H1 (cell line): ENCODE data around the gene NFAM1. TPM values are rescaled to one million over a fixed set of nuclear protein-coding genes. Genes with fewer than 3 reads are reported as not detected.

Experiments used
- CTCF ChIA-PET: fragments of 300-600 bp; sonication (Branson Sonifier 250); formaldehyde crosslinking; loops from one replicate; lab custom pipeline; 2021; ENCODE audit not compliant: partially characterized antibody; lab: Charles Lee
- POLR2A ChIA-PET: fragments of 300-600 bp; sonication (Branson Sonifier 250); formaldehyde crosslinking; loops from one replicate; lab custom pipeline; 2021; ENCODE audit warnings: inconsistent platforms; ENCODE audit not compliant: partially characterized antibody; lab: Charles Lee
- DNase-seq, 2 experiments: peaks; one replicate each; pipeline versions ENCODE4 v3.0.0 to v3.0.0-alpha.2; 2010 to 2022; ENCODE audit warnings: low spot score in 2 of 2, low read depth in 1 of 2, mixed read lengths in 1 of 2
- FAIRE-seq: peaks from 2 replicates; lab custom pipeline; 2011; peaks lifted over from hg19 to GRCh38; lab: Jason Lieb, UNC
- H2AFZ ChIP-seq: 2 replicates; pipeline ENCODE4 v1.8.1; 2012; ENCODE audit warnings: low read length, inconsistent platforms
- H2AK5ac ChIP-seq: 2 replicates; pipeline ENCODE4 v1.6.1; 2013; ENCODE audit warnings: low read depth, low read length
- H2BK120ac ChIP-seq: replicated peaks from 2 replicates; pipeline ENCODE3; 2013; ENCODE audit warnings: low read depth, low read length, inconsistent platforms
- H2BK12ac ChIP-seq: 2 replicates; pipeline ENCODE4 v1.6.1; 2013; ENCODE audit warnings: low read depth, low read length
- H2BK15ac ChIP-seq: 2 replicates; pipeline ENCODE4 v1.6.1; 2013; ENCODE audit warnings: low read length
- H2BK20ac ChIP-seq: 2 replicates; pipeline ENCODE4 v1.6.1; 2013; ENCODE audit warnings: low read length
- H2BK5ac ChIP-seq: 2 replicates; pipeline ENCODE4 v1.6.1; 2013; ENCODE audit warnings: low read depth, low read length
- H3K14ac ChIP-seq: 2 replicates; pipeline ENCODE4 v1.6.1; 2013; ENCODE audit warnings: inconsistent platforms; ENCODE audit not compliant: insufficient read length
- H3K18ac ChIP-seq: 2 replicates; pipeline ENCODE4 v1.6.1; 2013; ENCODE audit warnings: low read length; ENCODE audit errors: extremely low read depth
- H3K23ac ChIP-seq: 2 replicates; pipeline ENCODE4 v1.6.1; 2013; ENCODE audit warnings: inconsistent platforms; ENCODE audit not compliant: insufficient read length
- H3K23me2 ChIP-seq: 2 replicates; pipeline ENCODE4 v1.6.1; 2013; ENCODE audit warnings: low read depth, low read length
- H3K27ac ChIP-seq: 2 replicates; pipeline ENCODE4 v1.6.1; 2011; ENCODE audit warnings: low read depth, low read length, inconsistent platforms
- H3K27me3 ChIP-seq, 4 experiments: replicated peaks in 1 of 4; 1 replicate in 1 of 4; 2 replicates in 3 of 4; pipeline versions ENCODE4 v1.6.1 to v1.8.1; 2011 to 2013; ENCODE audit warnings: low read length in 3 of 4, mild to moderate bottlenecking in 3 of 4, inconsistent platforms in 2 of 4, mixed read lengths in 2 of 4, moderate library complexity in 1 of 4; ENCODE audit not compliant: control insufficient read depth in 3 of 4, insufficient read depth in 3 of 4; ENCODE audit errors: extremely low read depth in 1 of 4
- H3K36me3 ChIP-seq, 4 experiments: 2 replicates each; pipeline versions ENCODE4 v1.6.1 to v1.8.1; 2011 to 2013; ENCODE audit warnings: mild to moderate bottlenecking in 4 of 4, low read length in 3 of 4, moderate library complexity in 2 of 4, control low read depth in 1 of 4, inconsistent platforms in 1 of 4; ENCODE audit not compliant: insufficient read depth in 4 of 4, control insufficient read depth in 2 of 4
- H3K4ac ChIP-seq: replicated peaks from 2 replicates; pipeline ENCODE3; 2013; ENCODE audit warnings: low read length, low read depth, mixed read lengths, inconsistent platforms; ENCODE audit not compliant: insufficient read length
- H3K4me1 ChIP-seq, 4 experiments: replicated peaks in 1 of 4; 1 replicate in 1 of 4; 2 replicates in 3 of 4; pipeline versions ENCODE4 v1.6.1 to v1.8.1; 2011 to 2013; ENCODE audit warnings: low read length in 3 of 4, inconsistent platforms in 2 of 4, mixed read lengths in 1 of 4; ENCODE audit not compliant: insufficient read depth in 4 of 4, control insufficient read depth in 3 of 4
- H3K4me2 ChIP-seq, 2 experiments: 2 replicates each; pipeline versions ENCODE4 v1.6.1 to v1.8.1; 2011 to 2013; ENCODE audit warnings: low read depth in 2 of 2, low read length in 2 of 2, control low read depth in 1 of 2, inconsistent platforms in 1 of 2, mild to moderate bottlenecking in 1 of 2; ENCODE audit not compliant: insufficient read depth in 1 of 2
- H3K4me3 ChIP-seq, 4 experiments: fragments of 200-600, 300-600 bp in 1 of 4; sonication (generic), shearing (Covaris generic), sonication (Bioruptor Twin) in 1 of 4; 2 replicates each; pipeline versions ENCODE4 v1.5.1 to v1.8.1; 2011 to 2016; ENCODE audit warnings: low read length in 4 of 4, low read depth in 3 of 4, control low read depth in 2 of 4, inconsistent platforms in 2 of 4, mild to moderate bottlenecking in 2 of 4, mixed read lengths in 1 of 4, moderate library complexity in 1 of 4; ENCODE audit not compliant: insufficient read depth in 2 of 4; ENCODE audit errors: extremely low read depth in 1 of 4
- H3K56ac ChIP-seq: replicated peaks from 2 replicates; pipeline ENCODE3; 2013; ENCODE audit warnings: low read depth, mild to moderate bottlenecking, mixed read lengths, low read length, inconsistent platforms; ENCODE audit not compliant: insufficient read length
- H3K79me1 ChIP-seq: 2 replicates; pipeline ENCODE4 v1.6.1; 2013; ENCODE audit warnings: low read depth, low read length, control low read depth
- H3K79me2 ChIP-seq, 2 experiments: 2 replicates each; pipeline versions ENCODE4 v1.6.1 to v1.8.1; 2012 to 2013; ENCODE audit warnings: low read length in 2 of 2, mild to moderate bottlenecking in 2 of 2, inconsistent platforms in 1 of 2; ENCODE audit not compliant: insufficient read depth in 2 of 2, control insufficient read depth in 1 of 2
- H3K9ac ChIP-seq, 4 experiments: replicated peaks in 1 of 4; 1 replicate in 1 of 4; 2 replicates in 3 of 4; pipeline versions ENCODE4 v1.6.1 to v1.8.1; 2011 to 2013; ENCODE audit warnings: low read depth in 3 of 4, low read length in 3 of 4, control low read depth in 2 of 4, mild to moderate bottlenecking in 2 of 4, moderate library complexity in 2 of 4, inconsistent platforms in 1 of 4; ENCODE audit errors: extremely low read depth in 1 of 4
- H3K9me3 ChIP-seq, 2 experiments: 2 replicates each; pipeline versions ENCODE4 v1.6.1 to v1.8.1; 2012 to 2013; ENCODE audit warnings: mild to moderate bottlenecking in 2 of 2, moderate library complexity in 2 of 2, control low read depth in 1 of 2, inconsistent platforms in 1 of 2, low read depth in 1 of 2, low read length in 1 of 2, mixed read lengths in 1 of 2; ENCODE audit not compliant: insufficient read depth in 2 of 2
- H4K20me1 ChIP-seq, 2 experiments: replicated peaks in 1 of 2; 2 replicates each; pipeline versions ENCODE3 to v1.8.1; 2011 to 2013; ENCODE audit warnings: inconsistent platforms in 2 of 2, low read length in 2 of 2, mild to moderate bottlenecking in 1 of 2; ENCODE audit not compliant: insufficient read depth in 2 of 2, control insufficient read depth in 1 of 2
- H4K5ac ChIP-seq: 2 replicates; pipeline ENCODE4 v1.6.1; 2013; ENCODE audit warnings: low read length, low read depth, mixed read lengths, inconsistent platforms; ENCODE audit not compliant: insufficient read length
- H4K8ac ChIP-seq: 2 replicates; pipeline ENCODE4 v1.8.0; 2013; ENCODE audit warnings: mild to moderate bottlenecking, moderate library complexity, low read length, inconsistent platforms; ENCODE audit not compliant: insufficient read depth; ENCODE audit errors: extremely low read depth
- H4K91ac ChIP-seq: replicated peaks from 2 replicates; pipeline ENCODE3; 2013; ENCODE audit warnings: low read length, mixed read lengths, inconsistent platforms; ENCODE audit not compliant: insufficient read length
- ATF3 ChIP-seq: IDR thresholded peaks from 2 replicates; pipeline ENCODE4 v1.6.1; 2011; ENCODE audit warnings: low read depth, mild to moderate bottlenecking, low read length; ENCODE audit not compliant: insufficient read depth
- BRCA1 ChIP-seq: IDR thresholded peaks from 2 replicates; pipeline ENCODE4 v1.6.1; 2012; ENCODE audit warnings: low read depth, low read length, improper control_type of control experiment
- CBX5 ChIP-seq: fragments of 300-800, 300-1000 bp; sonication (generic); IDR thresholded peaks from 2 replicates; pipeline ENCODE4 v1.7.1; 2016; ENCODE audit warnings: antibody characterized with exemption, low read length, low read depth
- CEBPB ChIP-seq: IDR thresholded peaks from 2 replicates; pipeline ENCODE4 v1.6.1; 2012; ENCODE audit warnings: low read depth, low read length
- E2F6 ChIP-seq: IDR thresholded peaks from 2 replicates; pipeline ENCODE4 v1.6.1; 2012; ENCODE audit warnings: inconsistent platforms
- EP300 ChIP-seq, 2 experiments: IDR thresholded peaks; 1 replicate in 1 of 2; 2 replicates in 1 of 2; pipeline ENCODE4 v1.6.1; 2011 to 2012; ENCODE audit warnings: low read depth in 2 of 2, low read length in 2 of 2, mild to moderate bottlenecking in 2 of 2, borderline replicate concordance in 1 of 2, inconsistent platforms in 1 of 2, moderate library complexity in 1 of 2
- GABPA ChIP-seq: IDR thresholded peaks from 2 replicates; pipeline ENCODE4 v1.6.1; 2011; ENCODE audit warnings: mild to moderate bottlenecking, low read length, moderate library complexity, borderline replicate concordance; ENCODE audit not compliant: insufficient read depth
- PHF8 ChIP-seq: fragments of 200-600 bp; sonication (generic); conservative IDR thresholded peaks from 2 replicates; pipeline ENCODE4 v1.7.1; 2012; ENCODE audit warnings: low read depth, mild to moderate bottlenecking, inconsistent platforms, low read length, moderate library complexity
- SIN3A ChIP-seq, 2 experiments: IDR thresholded peaks in 1 of 2; conservative IDR thresholded peaks in 1 of 2; 2 replicates each; pipeline ENCODE4 v1.6.1; 2011 to 2012; ENCODE audit warnings: low read length in 2 of 2, improper control_type of control experiment in 1 of 2, low read depth in 1 of 2, mild to moderate bottlenecking in 1 of 2
- SIRT6 ChIP-seq: IDR thresholded peaks from one replicate; pipeline ENCODE4 v1.7.1; 2012; ENCODE audit warnings: low read length, inconsistent platforms
- USF2 ChIP-seq: IDR thresholded peaks from 2 replicates; pipeline ENCODE4 v1.6.1; 2011; ENCODE audit warnings: low read length, improper control_type of control experiment
- YY1 ChIP-seq: IDR thresholded peaks from 2 replicates; pipeline ENCODE4 v1.6.1; 2011; ENCODE audit warnings: low read depth, mild to moderate bottlenecking, low read length
- WGBS, 2 experiments: shearing (Covaris generic) in 1 of 2; methylation state at CpG; one replicate each; pipeline versions ENCODE4 v1.1.6 to v1.1.7; 2013 to 2015; ENCODE audit warnings: low lambda C conversion rate in 2 of 2, mixed read lengths in 2 of 2, inconsistent platforms in 1 of 2, low coverage in 1 of 2, missing lambda C conversion rate in 1 of 2; ENCODE audit not compliant: insufficient replicate concordance in 2 of 2, insufficient coverage in 1 of 2, insufficient read length in 1 of 2; ENCODE audit errors: extremely low coverage in 1 of 2, missing lambda C conversion rate in 1 of 2; 5-methylcytosine and 5-hydroxymethylcytosine counted together
- polyA plus RNA-seq, 7 experiments: library from polyadenylated mRNA; depleted of rRNA in 3 of 7; stranded (reverse) in 5 of 7; unstranded in 2 of 7; fragments of >200 nt in 5 of 7; fragments of 200-250 nt in 2 of 7; gene quantifications; 1 replicate in 5 of 7; 2 replicates in 1 of 7; 4 replicates in 1 of 7; pipeline versions ENCODE4 v1.2.1 to v1.2.3, GENCODE V29; 2011 to 2013; ENCODE audit warnings: missing spikeins in 2 of 7, mixed read lengths in 2 of 7
- total RNA-seq: library from RNA; stranded (reverse); fragmentation: NEBNext Ultra II Directional; extraction: Animal tissue kit (Norgen Biotek cat#: 25700); gene quantifications from 2 replicates; pipeline ENCODE4 v1.2.1, GENCODE V29; 2021

Gene NFAM1
- total and polyA plus RNA-seq, 2 of the 8 experiments (the other 6 are each of a cell fraction or from before 2014, with no cell fraction given), result 0.62 to 0.73 TPM

- FAIRE-seq (no peak), DNase-seq (no peak)
- H3K79me2 ChIP-seq, result no peaks in the 10 kb centered on the region
- H3K27me3 ChIP-seq, result no peaks in the 10 kb centered on the region; a peak in 2 of 7 replicates
- H2AFZ ChIP-seq, result no peak overlapping the region
- no peaks in the 10 kb centered on the region for H3K23me2 ChIP-seq
- TF ChIP-seq CBX5, result no peak
- no peak for TF ChIP-seq PHF8
- TF ChIP-seq SIN3A (conservative IDR thresholded peaks at IDR 0.05 in 1 of 2, IDR thresholded peaks at IDR 0.05 in 1 of 2; ENCODE audit: low read depth in 1 of 2, low read length in 2 of 2), result no peak
- TF ChIP-seq ATF3, result no peak
- no peak for TF ChIP-seq EP300 (IDR thresholded peaks at IDR 0.05; ENCODE audit: borderline replicate concordance in 1 of 2, low read depth in 2 of 2, low read length in 2 of 2)
- no peak for TF ChIP-seq YY1
- TF ChIP-seq GABPA, result no peak
- TF ChIP-seq SIRT6, result no peak
- no peak for TF ChIP-seq CEBPB
- TF ChIP-seq USF2, result no peak
- no peak for TF ChIP-seq E2F6
- TF ChIP-seq BRCA1, result no peak
- H2BK12ac ChIP-seq, result no peak overlapping the region
- no peak overlapping the region for H2BK15ac ChIP-seq
- no peak overlapping the region for H2BK20ac ChIP-seq
- no peak overlapping the region for H3K4me2 ChIP-seq
- 94% methylated on average over 6 of the region's 6 CpGs; no CpG with 5 or more reads in 1 of the 2 experiments for WGBS, 2 experiments
- no peaks in the 10 kb centered on the region for H3K9me3 ChIP-seq
- peaks cover 0 to 2% (median under 1%) of the 10 kb centered on the region in 4 experiments; a peak in 3 of 7 replicates for H3K4me1 ChIP-seq
- H2BK120ac ChIP-seq, result no peak overlapping the region
- H3K23ac ChIP-seq, result no peak overlapping the region
- H3K4ac ChIP-seq, result no peak overlapping the region
- no peak overlapping the region for H2BK5ac ChIP-seq
- H3K56ac ChIP-seq, result no peak overlapping the region
- ChIA-PET POLR2A (interaction anchor here (0.5 kb wide), 1 partner anchor 290 kb away, joined by 3 read pairs; no protein-coding TSS in a partner anchor), CTCF (no interaction called here)
- no peaks in the 10 kb centered on the region for H3K79me1 ChIP-seq
- no peak overlapping the region for H3K27ac ChIP-seq
- no peak overlapping the region for H3K9ac ChIP-seq
- no peak overlapping the region for H4K5ac ChIP-seq
- no peak overlapping the region for H4K8ac ChIP-seq
- no peak overlapping the region for H4K91ac ChIP-seq
- H2AK5ac ChIP-seq, result no peak overlapping the region
- H3K36me3 ChIP-seq, result no peaks in the 10 kb centered on the region
- no peak overlapping the region for H3K4me3 ChIP-seq
- H4K20me1 ChIP-seq, result no peaks in the 10 kb centered on the region
- no peak overlapping the region for H3K18ac ChIP-seq
- no peak overlapping the region for H3K14ac ChIP-seq
Observed at GRCh38 chr22:42450862-42451261, 18.7 kb upstream of the NFAM1 start.
